HG03520 (cell line): ENCODE data around the gene RHCE.
"Not testable (repeated sequence)": the region's sequence is repeated elsewhere in the genome, so short reads cannot be mapped to it uniquely, and the experiment has no call there.

Source experiments
- ATAC-seq: cut with Tn5 transposase; IDR thresholded peaks from one replicate; pipeline ENCODE4 v1.9.1; 2021; ENCODE audit warnings: mild to moderate bottlenecking, moderate library complexity; ENCODE audit not compliant: unreplicated experiment

Gene RHCE

DNA sequence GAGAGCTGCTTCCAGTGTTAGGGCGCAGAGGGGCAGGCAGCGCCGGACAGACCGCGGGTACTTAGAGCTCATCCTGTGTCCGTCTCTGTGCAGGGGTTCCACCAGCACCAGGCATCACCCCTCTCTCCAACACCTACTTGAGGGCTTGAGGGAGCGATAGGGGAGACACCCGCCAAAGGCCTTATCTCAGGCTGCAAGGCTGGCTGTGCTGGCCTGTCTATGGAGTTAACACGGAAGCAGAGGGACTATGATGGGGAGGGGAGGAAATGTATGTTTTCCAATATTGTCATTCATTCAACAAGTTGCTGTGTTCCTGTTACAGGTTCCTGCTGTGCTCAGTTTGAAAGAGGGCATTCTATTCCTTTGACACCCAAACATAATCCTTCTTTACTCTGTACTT is at the start of gene RHCE:
RHCE (minus strand) TSS at position 111 of the 400 bp plus-strand sequence; CDS start at position 72, 39 bp downstream.
- ATAC-seq = not testable (repeated sequence)

GRCh38 chr1:25469177-25469576 is 48.6 kb upstream of the RHCE start:
- no peak for ATAC-seq

GRCh38 chr1:25468033-25468432 is 47.4 kb upstream of the RHCE start:
- ATAC-seq = no peak

- ATAC-seq = no peak
Observed at GRCh38 chr1:25467616-25468015, 47.0 kb upstream of the RHCE start.

- no peak for ATAC-seq
Observed at GRCh38 chr1:25467193-25467592, 46.6 kb upstream of the RHCE start.

- ATAC-seq = no peak
Observed at GRCh38 chr1:25462732-25463131, 42.1 kb upstream of the RHCE start.

- ATAC-seq = no peak
Observed at GRCh38 chr1:25461849-25462248, 41.2 kb upstream of the RHCE start.

- not testable (repeated sequence) for ATAC-seq
Observed at GRCh38 chr1:25460816-25461215, 40.2 kb upstream of the RHCE start.

DNA sequence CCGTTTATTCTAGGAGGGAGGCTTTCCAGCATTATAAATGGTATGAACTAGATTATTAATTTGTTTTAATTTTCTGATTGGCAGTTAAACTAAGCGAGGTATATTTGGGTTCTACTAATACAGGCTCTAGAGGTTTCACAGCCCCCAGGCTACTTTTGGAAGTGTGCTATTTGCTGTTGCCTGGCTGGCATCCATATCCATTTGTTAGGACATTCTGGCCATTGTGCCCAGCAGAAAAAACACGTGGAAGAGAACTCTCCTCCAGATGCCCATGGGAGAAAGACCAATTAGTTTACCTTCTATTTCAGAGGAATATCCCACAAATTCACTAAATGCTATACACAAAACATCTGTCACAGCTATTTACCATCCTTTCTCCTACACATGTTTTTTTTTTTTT is 39.4 kb upstream of the RHCE start:
- no peak for ATAC-seq

DNA sequence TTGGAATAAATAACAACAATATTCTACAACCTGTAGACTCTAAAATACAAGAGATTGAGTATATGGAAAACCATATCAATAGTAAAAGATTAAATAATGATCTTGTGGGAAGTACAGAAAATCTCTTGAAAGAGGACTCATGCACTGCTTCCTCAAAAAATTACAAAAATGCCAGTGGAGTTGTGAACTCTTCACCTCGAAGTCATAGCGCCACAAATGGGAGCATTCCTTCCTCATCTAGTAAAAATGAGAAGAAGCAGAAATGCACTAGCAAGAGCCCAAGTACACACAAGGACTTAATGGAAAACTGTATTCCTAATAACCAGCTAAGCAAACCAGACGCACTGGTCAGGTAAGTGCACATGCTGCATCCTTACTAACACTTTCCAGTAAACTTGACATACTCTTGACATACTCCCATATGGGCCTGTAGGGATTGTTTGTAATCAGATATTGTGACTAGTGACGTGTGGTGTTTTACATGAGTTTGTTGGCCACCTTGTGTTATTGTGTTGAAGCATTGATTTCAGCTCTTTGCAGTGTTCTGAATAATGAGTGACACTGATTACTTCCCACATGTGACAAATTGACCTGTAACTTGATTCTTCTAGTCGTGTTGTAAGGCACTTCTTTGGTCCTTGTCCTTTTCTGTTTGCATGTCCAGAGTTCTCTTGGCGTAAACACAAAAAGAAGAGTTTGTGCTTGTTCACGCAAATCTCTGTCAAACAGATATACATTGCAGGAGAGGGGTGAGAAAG is 38.1 kb upstream of the RHCE start:
- ATAC-seq = no peak

DNA sequence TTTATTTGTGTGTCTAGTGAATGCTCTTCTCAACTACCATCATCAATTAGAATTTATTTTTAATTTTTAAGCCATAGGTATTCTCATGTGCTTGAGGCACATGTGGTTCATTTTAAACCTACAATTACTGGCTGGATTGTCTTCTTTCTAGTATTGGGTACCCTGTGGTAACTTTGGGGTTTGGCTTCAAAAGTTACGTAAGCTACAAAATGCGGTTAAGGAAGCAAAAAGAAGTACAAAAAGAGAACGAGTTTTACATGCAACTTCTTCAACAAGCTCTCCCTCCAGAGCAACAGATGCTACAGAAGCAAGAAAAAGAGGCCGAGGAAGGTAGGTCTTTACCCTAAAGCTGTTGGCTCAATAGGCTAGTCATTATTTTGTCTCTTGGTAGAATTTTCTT is 35.9 kb upstream of the RHCE start:
- no peak for ATAC-seq

DNA sequence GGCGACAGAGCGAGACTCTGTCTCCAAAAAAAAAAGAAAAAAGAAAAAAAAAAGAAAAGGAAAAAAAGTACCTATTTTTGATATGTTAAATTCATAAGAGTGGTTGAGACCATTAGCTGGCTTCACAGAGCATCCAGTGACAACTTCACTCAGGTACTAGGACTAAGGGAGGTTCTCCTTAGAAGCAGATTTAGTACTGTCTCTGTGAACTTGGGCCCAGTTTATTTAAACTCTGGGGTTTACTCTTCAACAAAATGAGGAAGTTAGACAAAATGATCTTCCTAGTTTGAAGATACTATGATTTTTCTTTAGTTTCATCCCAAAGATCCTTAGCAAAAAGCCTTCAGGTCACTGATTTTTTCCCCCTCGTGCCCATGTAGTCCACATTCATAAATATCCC is 31.3 kb upstream of the RHCE start:
- ATAC-seq = no peak

- no peak for ATAC-seq
Observed at GRCh38 chr1:25450891-25451290, 30.3 kb upstream of the RHCE start.

- ATAC-seq = no peak
Observed at GRCh38 chr1:25447547-25447946, 26.9 kb upstream of the RHCE start.

GRCh38 chr1:25445993-25446538 is 25.4 kb upstream of the RHCE start:
- ATAC-seq = no peak

DNA sequence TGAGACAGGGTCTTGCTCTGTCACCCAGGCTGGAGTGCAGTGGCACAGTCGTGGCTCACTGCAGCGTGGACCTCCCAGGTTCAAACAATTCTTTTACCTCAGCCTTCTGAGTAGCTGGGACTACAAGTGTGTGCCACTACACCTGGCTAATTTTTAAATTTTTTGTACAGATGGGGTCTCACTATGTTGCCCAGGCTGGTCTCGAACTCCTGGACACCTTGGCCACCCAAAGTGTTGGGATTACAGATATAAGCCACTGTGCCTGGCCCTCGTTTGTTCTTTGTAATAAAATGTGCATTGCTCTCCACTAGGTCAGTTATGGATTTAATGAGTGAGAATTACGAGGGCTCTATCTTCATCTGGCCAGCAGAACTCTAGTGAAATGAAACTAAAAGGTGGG is 24.0 kb upstream of the RHCE start:
- ATAC-seq = not testable (repeated sequence)

- ATAC-seq = no peak
Observed at GRCh38 chr1:25443030-25443699, 22.5 kb upstream of the RHCE start.

DNA sequence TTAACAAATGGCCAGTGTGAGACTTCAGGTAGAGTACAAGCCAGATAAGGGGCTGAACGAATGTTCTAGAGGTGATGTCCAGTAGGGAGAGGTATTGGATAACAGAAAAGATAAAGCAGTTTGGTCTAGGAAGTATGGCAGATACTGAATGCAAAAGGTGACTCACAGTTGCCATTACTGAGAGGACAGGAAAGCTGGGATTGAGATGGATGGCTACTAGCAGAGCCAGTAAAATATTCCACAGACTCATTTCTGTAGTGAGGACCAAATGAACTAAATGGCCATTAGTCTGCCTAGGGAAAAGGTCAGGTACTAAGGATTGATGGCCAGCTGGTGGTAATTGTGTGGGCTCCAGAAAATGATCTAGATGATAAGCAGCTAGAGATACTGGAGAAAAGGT is 21.6 kb upstream of the RHCE start:
- no peak for ATAC-seq

GRCh38 chr1:25439287-25439686 is 18.7 kb upstream of the RHCE start:
- ATAC-seq = no peak

- no peak for ATAC-seq
Observed at GRCh38 chr1:25437672-25438071, 17.0 kb upstream of the RHCE start.

DNA sequence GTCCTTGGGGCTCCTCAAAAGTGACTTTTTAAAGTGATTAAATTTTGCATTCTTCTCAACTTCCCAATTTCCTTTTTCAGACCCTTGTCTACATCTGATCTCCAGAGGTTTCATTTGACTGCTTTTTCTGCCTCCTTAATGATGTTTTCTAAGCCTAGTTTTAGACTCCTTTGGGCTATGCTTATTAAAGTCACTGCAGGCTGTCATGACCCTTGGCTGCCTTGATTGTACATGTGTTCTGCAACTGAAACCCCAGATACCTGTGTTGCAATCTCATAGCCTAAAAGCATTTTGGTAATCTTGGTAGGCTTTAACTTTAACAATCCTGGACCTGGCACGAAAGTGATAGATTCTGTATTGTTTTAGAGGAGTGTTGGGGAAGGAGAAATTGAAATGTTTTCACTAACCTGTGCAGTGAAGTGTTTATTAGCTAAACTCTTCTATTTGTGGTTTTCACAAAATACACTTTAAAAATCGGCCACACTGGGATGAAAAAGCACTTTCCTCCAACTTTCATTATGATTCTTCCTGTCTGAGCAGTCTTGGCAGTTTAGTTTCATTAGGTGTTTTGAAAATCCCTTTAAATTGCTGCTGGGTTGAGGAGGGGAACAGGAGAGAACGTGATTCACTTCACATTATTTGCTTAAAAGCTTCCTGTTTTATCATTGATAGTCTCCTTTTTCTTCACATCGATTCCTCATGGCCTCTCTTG is 14.9 kb upstream of the RHCE start:
- ATAC-seq = no peak
